Nasal cavity respiratory epithelium epithelial cell of viscerocranial mucosa (primary cell): ENCODE results near the gene CD2BP2. TPM values are rescaled to one million over a fixed set of nuclear protein-coding genes. Genes with fewer than 3 reads are reported as not detected.

Experiments
- total RNA-seq: library from RNA; depleted of rRNA; stranded (reverse); fragments of >200 nt; gene quantifications from 2 replicates; pipeline ENCODE4 v1.2.3, GENCODE V29; 2014

CD2BP2 gene
- 28.9 and 32.1 TPM in 2 replicates for total RNA-seq

GRCh38 chr16:30355144-30355953 lies at the start of gene CD2BP2:
TSS of gene CD2BP2 (minus strand) at chr16:30355308. CDS start at chr16:30354681, 627 bp downstream.

GRCh38 chr16:30395155-30395991 lies 40.3 kb upstream of the CD2BP2 start, which contains the start of gene ZNF48:
TSS of gene ZNF48 (plus strand) at chr16:30395420. CDS start at chr16:30395795, 375 bp downstream.

GRCh38 chr16:30382111-30382881 lies 27.2 kb upstream of the CD2BP2 start, which contains the start of gene SEPTIN1:
TSS of gene SEPTIN1 (minus strand) at chr16:30382561. CDS start at chr16:30382542, 19 bp downstream.

GRCh38 chr16:30374538-30374937 lies 19.4 kb upstream of the CD2BP2 start, which contains the start of gene MYL11:
TSS of gene MYL11 (plus strand) at chr16:30374802. CDS start at chr16:30374858, 56 bp downstream.

GRCh38 chr16:30370456-30371247 lies 15.5 kb upstream of the CD2BP2 start, which contains the start of gene TBC1D10B:
TSS of gene TBC1D10B (minus strand) at chr16:30370494. CDS start at chr16:30370183, 311 bp downstream.

Other genes starting within 250 kb of the CD2BP2 start
- gene GDPD3, start 241.8 kb downstream of the CD2BP2 start, total RNA-seq = 1.8 and 3.8 TPM in 2 replicates
- 7.1 and 7.2 TPM in 2 replicates for gene MAPK3, start 232.1 kb downstream of the CD2BP2 start, total RNA-seq
- gene CORO1A, start 171.7 kb downstream of the CD2BP2 start, total RNA-seq = 0.78 and 1.0 TPM in 2 replicates
- gene BOLA2B, start 161.6 kb downstream of the CD2BP2 start, total RNA-seq = 32.4 and 51.9 TPM in 2 replicates
- 19.6 and 47.2 TPM in 2 replicates for gene SLX1A, start 161.4 kb downstream of the CD2BP2 start, total RNA-seq
- 1.0 and 1.9 TPM in 2 replicates for gene SULT1A3, start 156.1 kb downstream of the CD2BP2 start, total RNA-seq
- gene NPIPB13, start 106.8 kb downstream of the CD2BP2 start, total RNA-seq = under 0.01 and 1.8 TPM in 2 replicates
- 21.5 and 35.7 TPM in 2 replicates for gene TBC1D10B, start 15.2 kb upstream of the CD2BP2 start, total RNA-seq
- not detected in 2 replicates for gene MYL11, start 19.5 kb upstream of the CD2BP2 start, total RNA-seq
- 0.07 TPM in 1 of 2 replicates, not detected in the other for gene SEPTIN1, start 27.3 kb upstream of the CD2BP2 start, total RNA-seq
- gene ZNF48, start 40.1 kb upstream of the CD2BP2 start, total RNA-seq = 9.0 and 13.0 TPM in 2 replicates
- gene ZNF771, start 52.3 kb upstream of the CD2BP2 start, total RNA-seq = 6.0 and 8.2 TPM in 2 replicates
- 15.5 and 25.6 TPM in 2 replicates for gene DCTPP1, start 74.7 kb upstream of the CD2BP2 start, total RNA-seq
- gene SEPHS2, start 90.6 kb upstream of the CD2BP2 start, total RNA-seq = 34.7 and 43.4 TPM in 2 replicates
- gene ITGAL, start 117.4 kb upstream of the CD2BP2 start, total RNA-seq = under 0.01 TPM in 1 of 2 replicates, not detected in the other
- 31.5 and 34.2 TPM in 2 replicates for gene ZNF768, start 171.3 kb upstream of the CD2BP2 start, total RNA-seq
- 5.7 and 6.8 TPM in 2 replicates for gene ZNF747, start 179.6 kb upstream of the CD2BP2 start, total RNA-seq
- gene ZNF764, start 203.1 kb upstream of the CD2BP2 start, total RNA-seq = 3.4 and 4.3 TPM in 2 replicates
- gene ZNF688, start 216.4 kb upstream of the CD2BP2 start, total RNA-seq = 4.8 and 5.5 TPM in 2 replicates
- 4.1 and 8.2 TPM in 2 replicates for gene ZNF785, start 230.4 kb upstream of the CD2BP2 start, total RNA-seq